Peyer's patch (tissue), 4 donors: ENCODE data around the gene FILIP1L. TPM values are rescaled to one million over a fixed set of nuclear protein-coding genes. Genes with fewer than 3 reads are reported as not detected.

ENCODE experiments used
- DNase-seq, 3 donors: peaks; one replicate each; pipeline ENCODE4 v3.0.0-alpha.2; 2017 to 2019
- H3K27ac ChIP-seq, 4 donors: fragments of 200-600 bp; sonication (generic); one replicate each; pipeline ENCODE4 v1.5.1; 2016 to 2019
- H3K27me3 ChIP-seq, 2 donors: fragments of 200-600 bp; sonication (generic); one replicate each; pipeline ENCODE4 v1.5.1; 2019
- H3K36me3 ChIP-seq, 3 donors: fragments of 200-600 bp; sonication (generic); one replicate each; pipeline ENCODE4 v1.5.1; 2016 to 2019
- H3K4me1 ChIP-seq, 4 donors: fragments of 200-600 bp; sonication (generic); one replicate each; pipeline ENCODE4 v1.5.1; 2016 to 2019
- H3K4me3 ChIP-seq, 4 donors: fragments of 200-600 bp; sonication (generic); 1 replicate in 3 of 4; 2 replicates in 1 of 4; pipeline ENCODE4 v1.5.1; 2016 to 2019; ENCODE audit warnings: mild to moderate bottlenecking in 1 of 4
- H3K9me3 ChIP-seq, 4 donors: fragments of 200-600 bp; sonication (generic); one replicate each; pipeline ENCODE4 v1.5.1; 2016 to 2019; ENCODE audit warnings: mild to moderate bottlenecking in 1 of 4
- POLR2A ChIP-seq, 2 donors: fragments of 450-650 bp; IDR thresholded peaks; one replicate each; pipeline ENCODE4 v1.5.1; 2017; ENCODE audit warnings: antibody characterized with exemption in 2 of 2, mild to moderate bottlenecking in 2 of 2, moderate library complexity in 2 of 2
- total RNA-seq, 4 donors: library from RNA; depleted of rRNA; stranded (reverse); fragments of >200 nt; gene quantifications; one replicate each; pipeline ENCODE4 v1.1.0, GENCODE V29; 2016
- TF ChIP-seq, protein P1 (sequence below), 6 experiments: fragments of 450-650 bp in 4 of 6; fragments of 200-600 bp in 2 of 6; sonication (generic) in 1 of 6; IDR thresholded peaks; one replicate each; pipeline ENCODE4 v1.5.1; 2017 to 2019; ENCODE audit warnings: antibody characterized with exemption in 6 of 6, mild to moderate bottlenecking in 3 of 6, moderate library complexity in 1 of 6

Gene FILIP1L
- total RNA-seq, 4 donors from 2014 or later = 5.3 to 69.3 (median 13.1) TPM

DNA sequence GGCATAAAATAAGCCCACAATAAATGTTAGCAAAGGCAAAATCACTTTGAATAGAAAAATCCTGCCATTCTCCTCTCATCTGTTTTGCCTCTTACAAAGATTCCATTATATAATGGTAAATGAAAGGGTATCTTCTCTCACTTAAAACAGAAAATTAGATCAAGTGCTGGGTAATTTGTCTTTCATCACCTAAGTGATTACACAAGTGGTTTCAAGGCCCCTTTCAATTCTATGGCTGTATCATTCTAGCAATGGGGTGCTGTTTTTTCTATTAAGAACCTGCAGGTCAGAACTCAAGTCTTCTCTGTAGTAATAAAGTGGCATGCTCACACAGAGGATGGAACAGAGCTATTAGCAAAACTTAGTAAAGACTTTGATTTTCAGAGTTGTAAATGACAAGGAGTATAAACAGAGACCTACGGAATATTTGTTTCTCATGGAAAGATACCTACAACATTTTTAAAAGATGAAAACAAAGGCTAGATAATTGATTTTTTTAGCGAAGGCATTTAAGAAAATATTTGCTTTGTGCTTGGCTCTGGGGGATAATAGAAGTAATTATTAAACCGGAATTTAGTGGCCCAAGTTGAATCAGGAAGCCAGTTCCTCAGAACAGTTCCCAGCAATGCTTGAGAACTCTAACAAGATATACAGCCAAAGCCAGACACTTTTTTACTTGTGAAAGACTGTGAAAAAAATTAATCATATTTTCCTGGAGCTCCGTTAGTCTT, 159.2 kb downstream of the FILIP1L start:
- Histone ChIP-seq H3K9me3 (no peaks in the 10 kb centered on the region), H3K4me3 (no peak overlapping the region), H3K27me3 (no peaks in the 10 kb centered on the region), H3K27ac (no peak overlapping the region), H3K36me3 (no peaks in the 10 kb centered on the region), H3K4me1 (no peaks in the 10 kb centered on the region)
- DNase-seq = no peak
- TF ChIP-seq, protein P1, sequence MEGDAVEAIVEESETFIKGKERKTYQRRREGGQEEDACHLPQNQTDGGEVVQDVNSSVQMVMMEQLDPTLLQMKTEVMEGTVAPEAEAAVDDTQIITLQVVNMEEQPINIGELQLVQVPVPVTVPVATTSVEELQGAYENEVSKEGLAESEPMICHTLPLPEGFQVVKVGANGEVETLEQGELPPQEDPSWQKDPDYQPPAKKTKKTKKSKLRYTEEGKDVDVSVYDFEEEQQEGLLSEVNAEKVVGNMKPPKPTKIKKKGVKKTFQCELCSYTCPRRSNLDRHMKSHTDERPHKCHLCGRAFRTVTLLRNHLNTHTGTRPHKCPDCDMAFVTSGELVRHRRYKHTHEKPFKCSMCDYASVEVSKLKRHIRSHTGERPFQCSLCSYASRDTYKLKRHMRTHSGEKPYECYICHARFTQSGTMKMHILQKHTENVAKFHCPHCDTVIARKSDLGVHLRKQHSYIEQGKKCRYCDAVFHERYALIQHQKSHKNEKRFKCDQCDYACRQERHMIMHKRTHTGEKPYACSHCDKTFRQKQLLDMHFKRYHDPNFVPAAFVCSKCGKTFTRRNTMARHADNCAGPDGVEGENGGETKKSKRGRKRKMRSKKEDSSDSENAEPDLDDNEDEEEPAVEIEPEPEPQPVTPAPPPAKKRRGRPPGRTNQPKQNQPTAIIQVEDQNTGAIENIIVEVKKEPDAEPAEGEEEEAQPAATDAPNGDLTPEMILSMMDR (IDR thresholded peaks at IDR 0.05) = no peak
- no peak for TF ChIP-seq POLR2A (IDR thresholded peaks at IDR 0.05)

DNA sequence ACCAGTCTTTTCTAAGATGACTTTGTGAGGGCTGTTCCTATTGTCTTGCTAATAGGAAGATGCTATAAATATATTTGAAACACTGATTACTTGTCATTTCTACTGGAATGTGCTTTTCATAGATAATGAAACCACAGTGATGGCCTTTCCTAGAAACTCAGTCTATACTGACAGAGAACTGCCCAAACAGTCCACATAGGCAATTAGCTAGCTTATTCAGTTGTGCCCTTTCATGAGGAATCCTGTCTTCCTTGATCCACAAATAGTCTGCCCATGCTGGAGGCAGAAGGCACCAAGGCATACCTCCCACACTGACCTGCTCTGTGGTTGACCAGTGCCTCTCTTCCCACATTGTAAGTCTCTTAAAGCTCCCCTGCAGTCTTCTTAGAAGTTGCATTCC, 160.7 kb downstream of the FILIP1L start:
- no peaks in the 10 kb centered on the region for H3K27me3 ChIP-seq

DNA sequence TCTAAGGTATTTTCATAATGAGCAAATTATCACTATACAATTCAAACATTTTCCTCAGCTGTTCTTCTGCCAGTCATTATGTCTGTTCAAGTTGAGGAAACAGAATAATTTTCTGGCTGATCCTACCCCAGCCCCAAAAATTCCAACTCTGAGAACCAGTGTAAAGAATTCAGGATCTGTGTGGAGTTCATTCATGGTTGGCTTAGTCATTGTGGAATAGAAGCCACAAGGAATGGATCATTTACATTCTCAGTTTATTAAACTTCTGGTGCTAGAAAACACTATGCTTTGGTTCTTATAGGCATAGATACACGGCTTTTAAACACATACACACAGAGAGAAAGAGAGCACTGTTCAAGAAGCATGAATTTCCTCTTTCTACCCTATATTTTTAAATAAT, 162.0 kb downstream of the FILIP1L start:
- Histone ChIP-seq H3K9me3 (no peaks in the 10 kb centered on the region), H3K27ac (no peak overlapping the region), H3K36me3 (no peaks in the 10 kb centered on the region), H3K4me3 (no peak overlapping the region), H3K27me3 (no peaks in the 10 kb centered on the region), H3K4me1 (no peaks in the 10 kb centered on the region)
- TF ChIP-seq, protein P1 (IDR thresholded peaks at IDR 0.05) = no peak
- TF ChIP-seq POLR2A (IDR thresholded peaks at IDR 0.05) = no peak
- no peak for DNase-seq

More for the DNA sequence above, 160.7 kb downstream of the FILIP1L start:
- no peak overlapping the region for H3K27ac ChIP-seq
- H3K4me1 ChIP-seq = no peaks in the 10 kb centered on the region
- TF ChIP-seq, protein P1 (IDR thresholded peaks at IDR 0.05) = no peak
- TF ChIP-seq POLR2A (IDR thresholded peaks at IDR 0.05) = no peak
- no peaks in the 10 kb centered on the region for H3K36me3 ChIP-seq
- no peaks in the 10 kb centered on the region for H3K9me3 ChIP-seq
- no peak for DNase-seq
- H3K4me3 ChIP-seq = no peak overlapping the region

DNA sequence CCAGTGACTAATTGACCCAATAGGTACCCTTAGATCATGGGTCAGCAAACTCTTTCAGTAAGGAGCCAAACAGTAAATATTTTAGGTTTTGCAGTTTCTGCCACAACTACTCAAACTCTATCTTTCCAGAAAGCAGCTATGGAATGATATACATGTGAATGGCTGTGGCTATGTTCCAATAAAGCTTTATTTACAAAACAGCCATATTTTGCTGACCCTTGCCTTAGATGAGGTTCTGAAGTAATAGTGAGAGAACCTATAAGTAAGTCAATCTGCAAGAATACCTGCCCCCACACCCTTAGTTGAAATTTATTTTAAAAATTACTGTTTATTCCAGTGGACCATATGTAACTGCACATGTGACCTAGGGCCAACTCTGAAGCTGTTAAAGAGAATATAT, 162.6 kb downstream of the FILIP1L start:
- no peak for TF ChIP-seq POLR2A (IDR thresholded peaks at IDR 0.05)
- TF ChIP-seq, protein P1 (IDR thresholded peaks at IDR 0.05) = no peak
- H3K4me3 ChIP-seq = no peak overlapping the region
- H3K9me3 ChIP-seq = no peaks in the 10 kb centered on the region
- H3K27ac ChIP-seq = no peak overlapping the region
- no peaks in the 10 kb centered on the region for H3K4me1 ChIP-seq
- no peaks in the 10 kb centered on the region for H3K36me3 ChIP-seq
- no peak for DNase-seq
- no peaks in the 10 kb centered on the region for H3K27me3 ChIP-seq

DNA sequence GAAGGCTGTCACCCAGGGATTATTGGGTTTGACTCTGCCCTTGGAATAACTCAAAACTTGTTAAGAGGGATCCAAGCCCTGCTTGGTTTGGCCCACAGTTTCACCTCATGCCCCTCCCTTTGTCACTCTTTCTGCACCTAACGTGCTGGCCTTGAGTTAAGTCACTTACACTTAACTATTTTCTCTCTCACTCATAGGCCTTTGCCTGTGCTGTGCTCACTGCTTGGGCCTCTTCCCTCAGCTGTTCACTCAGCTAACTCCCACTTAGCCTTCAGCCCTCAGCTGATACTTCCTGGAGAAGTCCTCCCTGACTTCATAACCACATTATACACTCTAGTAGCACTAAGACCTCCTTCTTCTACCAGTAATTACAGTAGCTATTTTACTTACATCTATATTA, 163.4 kb downstream of the FILIP1L start:
- DNase-seq = no peak
- H3K9me3 ChIP-seq = no peaks in the 10 kb centered on the region
- TF ChIP-seq POLR2A (IDR thresholded peaks at IDR 0.05) = no peak
- TF ChIP-seq, protein P1 (IDR thresholded peaks at IDR 0.05) = no peak
- no peaks in the 10 kb centered on the region for H3K27me3 ChIP-seq
- no peaks in the 10 kb centered on the region for H3K4me1 ChIP-seq
- no peaks in the 10 kb centered on the region for H3K36me3 ChIP-seq
- H3K27ac ChIP-seq = no peak overlapping the region
- no peak overlapping the region for H3K4me3 ChIP-seq
